Vagina (tissue), 2 donors: ENCODE measurements around the gene MEGF6. TPM values are rescaled to one million over a fixed set of nuclear protein-coding genes. Genes with fewer than 3 reads are reported as not detected.
"Not testable (repeated sequence)": the region's sequence is repeated elsewhere in the genome, so short reads cannot be mapped to it uniquely, and the experiment has no call there.

Experiments
- DNase-seq, 2 donors: peaks; one replicate each; pipeline ENCODE4 v3.0.0-alpha.2; 2017; ENCODE audit errors: extremely low spot score in 2 of 2
- H3K27ac ChIP-seq: fragments of 200-600 bp; sonication (generic); one replicate; pipeline ENCODE4 v1.5.1; 2019
- H3K27me3 ChIP-seq: fragments of 200-600 bp; sonication (generic); one replicate; pipeline ENCODE4 v1.5.1; 2019
- H3K36me3 ChIP-seq, 2 donors: fragments of 200-600 bp; sonication (generic); one replicate each; pipeline ENCODE4 v1.5.1; 2017 to 2019
- H3K4me1 ChIP-seq: fragments of 200-600 bp; sonication (generic); one replicate; pipeline ENCODE4 v1.5.1; 2019
- H3K4me3 ChIP-seq, 2 donors: fragments of 200-600 bp; sonication (generic); 1 replicate in 1 of 2; 2 replicates in 1 of 2; pipeline ENCODE4 v1.5.1; 2016 to 2019
- H3K9me3 ChIP-seq: fragments of 200-600 bp; sonication (generic); one replicate; pipeline ENCODE4 v1.5.1; 2019
- CTCF ChIP-seq, 3 experiments: fragments of 450-650 bp in 2 of 3; fragments of 200-600 bp in 1 of 3; sonication (generic) in 1 of 3; IDR thresholded peaks; one replicate each; pipeline ENCODE4 v1.5.1; 2017 to 2019; ENCODE audit warnings: antibody characterized with exemption in 3 of 3, mild to moderate bottlenecking in 2 of 3, moderate library complexity in 2 of 3
- POLR2A ChIP-seq, 2 donors: fragments of 450-650 bp; IDR thresholded peaks; one replicate each; pipeline ENCODE4 v1.6.1; 2017; ENCODE audit warnings: antibody characterized with exemption in 2 of 2, mild to moderate bottlenecking in 2 of 2, moderate library complexity in 2 of 2
- POLR2AphosphoS5 ChIP-seq, 2 donors: sonication (generic); formaldehyde crosslinking; IDR thresholded peaks; one replicate each; pipeline ENCODE4 v1.9.0; 2017; ENCODE audit warnings: antibody characterized with exemption in 2 of 2, mild to moderate bottlenecking in 2 of 2, low read depth in 1 of 2; ENCODE audit not compliant: insufficient read depth in 1 of 2
- intact Hi-C: fragments of 100-400 bp; cut with DNase I; formaldehyde crosslinking; loops from one replicate; pipeline ENCODE4 v1.15.1; 2023
- total RNA-seq: library from RNA; depleted of rRNA; stranded (reverse); fragments of >200 nt; gene quantifications from one replicate; pipeline ENCODE4 v1.2.3, GENCODE V29; 2016

The MEGF6 gene
- total RNA-seq, 1 donor from 2014 or later = 37.6 TPM

- intact Hi-C loops = no loop called here
- TF ChIP-seq POLR2AphosphoS5 (IDR thresholded peaks at IDR 0.05; ENCODE audit: insufficient read depth in 1 of 2, low read depth in 1 of 2) (no peak), POLR2A (IDR thresholded peaks at IDR 0.05) (no peak), CTCF (IDR thresholded peaks at IDR 0.05) (no peak)
- no peaks in the 10 kb centered on the region for H3K36me3 ChIP-seq
- H3K27ac ChIP-seq = no peak overlapping the region
- H3K4me3 ChIP-seq = no peak overlapping the region
- no peaks in the 10 kb centered on the region for H3K27me3 ChIP-seq
- H3K9me3 ChIP-seq = no peaks in the 10 kb centered on the region
- DNase-seq = no peak
- no peaks in the 10 kb centered on the region for H3K4me1 ChIP-seq
Measured at GRCh38 chr1:3578906-3579305, 32.4 kb downstream of the MEGF6 start.

- TF ChIP-seq CTCF (IDR thresholded peaks at IDR 0.05) (no peak), POLR2AphosphoS5 (IDR thresholded peaks at IDR 0.05; ENCODE audit: insufficient read depth in 1 of 2, low read depth in 1 of 2) (no peak)
- Histone ChIP-seq H3K27ac (no peak overlapping the region), H3K9me3 (no peaks in the 10 kb centered on the region), H3K36me3 (no peaks in the 10 kb centered on the region), H3K4me1 (no peaks in the 10 kb centered on the region), H3K27me3 (no peaks in the 10 kb centered on the region), H3K4me3 (no peak overlapping the region)
- intact Hi-C loops = no loop called here
- no peak for DNase-seq
Measured at GRCh38 chr1:3578433-3578805, 32.9 kb downstream of the MEGF6 start.

- DNase-seq = no peak
- no peak overlapping the region for H3K4me3 ChIP-seq
- H3K4me1 ChIP-seq = no peaks in the 10 kb centered on the region
- H3K36me3 ChIP-seq = no peaks in the 10 kb centered on the region
- H3K9me3 ChIP-seq = no peaks in the 10 kb centered on the region
- no peak for TF ChIP-seq POLR2AphosphoS5 (IDR thresholded peaks at IDR 0.05; ENCODE audit: insufficient read depth in 1 of 2, low read depth in 1 of 2)
- no peak for TF ChIP-seq CTCF (IDR thresholded peaks at IDR 0.05)
- TF ChIP-seq POLR2A (IDR thresholded peaks at IDR 0.05) = no peak
- H3K27me3 ChIP-seq = no peaks in the 10 kb centered on the region
- no peak overlapping the region for H3K27ac ChIP-seq
- intact Hi-C loops = no loop called here
Measured at GRCh38 chr1:3577711-3578432, 33.4 kb downstream of the MEGF6 start.

GRCh38 chr1:3577300-3577699 is 34.0 kb downstream of the MEGF6 start:
- intact Hi-C loops = no loop called here
- TF ChIP-seq POLR2A (IDR thresholded peaks at IDR 0.05) = no peak
- TF ChIP-seq CTCF (IDR thresholded peaks at IDR 0.05) = no peak
- no peak for TF ChIP-seq POLR2AphosphoS5 (IDR thresholded peaks at IDR 0.05; ENCODE audit: insufficient read depth in 1 of 2, low read depth in 1 of 2)
- no peak overlapping the region for H3K4me3 ChIP-seq

GRCh38 chr1:3575993-3576392 is 35.3 kb downstream of the MEGF6 start:
- H3K27ac ChIP-seq = no peak overlapping the region
- H3K36me3 ChIP-seq = no peaks in the 10 kb centered on the region
- no peak for TF ChIP-seq POLR2A (IDR thresholded peaks at IDR 0.05)
- TF ChIP-seq POLR2AphosphoS5 (IDR thresholded peaks at IDR 0.05; ENCODE audit: insufficient read depth in 1 of 2, low read depth in 1 of 2) = no peak
- TF ChIP-seq CTCF (IDR thresholded peaks at IDR 0.05) = no peak
- no peak for DNase-seq
- H3K4me1 ChIP-seq = no peaks in the 10 kb centered on the region
- no peak overlapping the region for H3K4me3 ChIP-seq
- no peaks in the 10 kb centered on the region for H3K27me3 ChIP-seq
- intact Hi-C loops = no loop called here
- H3K9me3 ChIP-seq = no peaks in the 10 kb centered on the region

More at GRCh38 chr1:3577300-3577699, 34.0 kb downstream of the MEGF6 start:
- DNase-seq = no peak
- Histone ChIP-seq H3K27ac (no peak overlapping the region), H3K27me3 (no peaks in the 10 kb centered on the region), H3K4me1 (no peaks in the 10 kb centered on the region), H3K36me3 (no peaks in the 10 kb centered on the region), H3K9me3 (no peaks in the 10 kb centered on the region)

GRCh38 chr1:3575515-3575914 is 35.8 kb downstream of the MEGF6 start:
- H3K36me3 ChIP-seq, DNase-seq, intact Hi-C loops, H3K27me3 ChIP-seq, H3K4me3 ChIP-seq, H3K4me1 ChIP-seq, H3K27ac ChIP-seq, H3K9me3 ChIP-seq: not testable (repeated sequence)
